ENCODE measurements around the gene ZNF624. TPM values are rescaled to one million over a fixed set of nuclear protein-coding genes. Genes with fewer than 3 reads are reported as not detected.
A peak's percentile ranks its signal among the peaks of the same experiment; 100 is the strongest.

The ZNF624 gene
- total RNA-seq, 1 experiment from 2014 or later: 1.8 TPM

- no peak for DNase-seq (ENCODE audit: low read depth)
Measured at GRCh38 chr17:16593356-16594102, 60.1 kb downstream of the ZNF624 start.

GRCh38 chr17:16589097-16589969 lies 64.3 kb downstream of the ZNF624 start:
- peak; percentile 92 for DNase-seq (ENCODE audit: low read depth)

GRCh38 chr17:16585796-16586195 lies 67.9 kb downstream of the ZNF624 start:
- DNase-seq (ENCODE audit: low read depth): no peak

- DNase-seq (ENCODE audit: low read depth): peak; percentile 93
Measured at GRCh38 chr17:16584273-16584995, 69.2 kb downstream of the ZNF624 start.

- DNase-seq (ENCODE audit: low read depth): no peak
Measured at GRCh38 chr17:16583781-16584180, 69.9 kb downstream of the ZNF624 start.

- DNase-seq (ENCODE audit: low read depth): no peak
Measured at GRCh38 chr17:16573466-16573865, 80.2 kb downstream of the ZNF624 start.

Other genes starting within 250 kb of the ZNF624 start
- 0.06 and 2.3 TPM in 2 replicates for gene TRPV2, start 238.3 kb downstream of the ZNF624 start, total RNA-seq (2014; rRNA removed; shearing (Covaris generic))
- gene LRRC75A, start 161.7 kb downstream of the ZNF624 start, total RNA-seq (2014; rRNA removed; shearing (Covaris generic)): 0.97 and 2.6 TPM in 2 replicates
- 6.6 and 8.3 TPM in 2 replicates for gene ZNF287, start 84.6 kb downstream of the ZNF624 start, total RNA-seq (2014; rRNA removed; shearing (Covaris generic))
- 1.3 TPM in 2 replicates for gene CCDC144A, start 36.4 kb upstream of the ZNF624 start, total RNA-seq (2014; rRNA removed; shearing (Covaris generic))